Raji (cell line): ENCODE data around the gene DDX28.

Source experiments
- POLR2A ChIP-seq: IDR thresholded peaks from 2 replicates; pipeline ENCODE4 v1.6.1; 2011; ENCODE audit warnings: low read depth, low read length, control low read depth; ENCODE audit not compliant: insufficient read depth

The DDX28 gene

GRCh38 chr16:68005786-68006286 is 17.2 kb downstream of the DDX28 start:
- peak; percentile 52; the same call in 1 of the 2 replicates for TF ChIP-seq POLR2A

GRCh38 chr16:68005211-68005610 is 17.8 kb downstream of the DDX28 start:
- no peak for TF ChIP-seq POLR2A

GRCh38 chr16:68003031-68003430 is 20.0 kb downstream of the DDX28 start:
- TF ChIP-seq POLR2A = no peak

GRCh38 chr16:68000450-68000849 is 22.6 kb downstream of the DDX28 start:
- TF ChIP-seq POLR2A = no peak

GRCh38 chr16:67999985-68000384 is 23.0 kb downstream of the DDX28 start:
- TF ChIP-seq POLR2A = peak; percentile 71

- peak; percentile 56 for TF ChIP-seq POLR2A
These were observed 24.0 kb downstream of the DDX28 start, which contains the start of gene DPEP2 for GRCh38 chr16:67998779-67999688. Gene DPEP2, minus strand, starts transcription at chr16:67999484. Its CDS starts 6,272 bp downstream, at chr16:67993212.

- TF ChIP-seq POLR2A = no peak
These were observed 26.4 kb downstream of the DDX28 start for GRCh38 chr16:67996666-67997065.

- TF ChIP-seq POLR2A = no peak
These were observed 27.6 kb downstream of the DDX28 start for GRCh38 chr16:67995423-67995822.

- TF ChIP-seq POLR2A = peak; percentile 39
These were observed 29.6 kb downstream of the DDX28 start for GRCh38 chr16:67993207-67994039.

- TF ChIP-seq POLR2A = no peak; the same call in 1 of the 2 replicates
These were observed 30.3 kb downstream of the DDX28 start for GRCh38 chr16:67992661-67993206.

- TF ChIP-seq POLR2A = no peak
These were observed 33.0 kb downstream of the DDX28 start for GRCh38 chr16:67990018-67990386.

GRCh38 chr16:67989322-67990017 is 33.6 kb downstream of the DDX28 start:
- TF ChIP-seq POLR2A = no peak

- TF ChIP-seq POLR2A = no peak
These were observed 34.4 kb downstream of the DDX28 start for GRCh38 chr16:67988675-67989074.

- TF ChIP-seq POLR2A = no peak
These were observed 35.4 kb downstream of the DDX28 start for GRCh38 chr16:67987460-67988160.
